SK-N-SH (cell line): ENCODE results near the gene ABCA7.
A peak's percentile ranks its signal among the peaks of the same experiment; 100 is the strongest.

Experiments used
- EP300 ChIP-seq, 2 experiments: IDR thresholded peaks; 2 replicates each; pipeline versions ENCODE4 v1.4.0 to v1.6.1; 2012; ENCODE audit warnings: borderline replicate concordance in 1 of 2, low read depth in 1 of 2, low read length in 1 of 2
- NRF1 ChIP-seq: IDR thresholded peaks from 2 replicates; pipeline ENCODE4 v1.6.1; 2012; ENCODE audit warnings: low read depth, mild to moderate bottlenecking, low read length
- RAD21 ChIP-seq: IDR thresholded peaks from 2 replicates; pipeline ENCODE4 v1.6.1; 2012; ENCODE audit warnings: mild to moderate bottlenecking, low read length
- RXRA ChIP-seq: IDR thresholded peaks from 2 replicates; pipeline ENCODE4 v1.4.0; 2012; ENCODE audit warnings: low read depth, mild to moderate bottlenecking, borderline replicate concordance
- SIN3A ChIP-seq: IDR thresholded peaks from 2 replicates; pipeline ENCODE4 v1.6.1; 2012; ENCODE audit warnings: low read depth, mild to moderate bottlenecking, low read length, moderate library complexity, borderline replicate concordance
- YY1 ChIP-seq: IDR thresholded peaks from 2 replicates; pipeline ENCODE4 v1.4.0; 2012; ENCODE audit warnings: low read depth, mild to moderate bottlenecking
- TF ChIP-seq, protein P1 (sequence below): fragments of 200-600 bp; sonication (generic); IDR thresholded peaks from 2 replicates; pipeline ENCODE4 v1.6.1; 2017; ENCODE audit warnings: antibody characterized with exemption, mild to moderate bottlenecking, moderate library complexity

- TF ChIP-seq, protein P1, sequence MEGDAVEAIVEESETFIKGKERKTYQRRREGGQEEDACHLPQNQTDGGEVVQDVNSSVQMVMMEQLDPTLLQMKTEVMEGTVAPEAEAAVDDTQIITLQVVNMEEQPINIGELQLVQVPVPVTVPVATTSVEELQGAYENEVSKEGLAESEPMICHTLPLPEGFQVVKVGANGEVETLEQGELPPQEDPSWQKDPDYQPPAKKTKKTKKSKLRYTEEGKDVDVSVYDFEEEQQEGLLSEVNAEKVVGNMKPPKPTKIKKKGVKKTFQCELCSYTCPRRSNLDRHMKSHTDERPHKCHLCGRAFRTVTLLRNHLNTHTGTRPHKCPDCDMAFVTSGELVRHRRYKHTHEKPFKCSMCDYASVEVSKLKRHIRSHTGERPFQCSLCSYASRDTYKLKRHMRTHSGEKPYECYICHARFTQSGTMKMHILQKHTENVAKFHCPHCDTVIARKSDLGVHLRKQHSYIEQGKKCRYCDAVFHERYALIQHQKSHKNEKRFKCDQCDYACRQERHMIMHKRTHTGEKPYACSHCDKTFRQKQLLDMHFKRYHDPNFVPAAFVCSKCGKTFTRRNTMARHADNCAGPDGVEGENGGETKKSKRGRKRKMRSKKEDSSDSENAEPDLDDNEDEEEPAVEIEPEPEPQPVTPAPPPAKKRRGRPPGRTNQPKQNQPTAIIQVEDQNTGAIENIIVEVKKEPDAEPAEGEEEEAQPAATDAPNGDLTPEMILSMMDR = peak; percentile 32
- TF ChIP-seq SIN3A (no peak), YY1 (no peak), RAD21 (no peak), EP300 (IDR thresholded peaks at IDR 0.05; ENCODE audit: borderline replicate concordance in 1 of 2, low read depth in 1 of 2, low read length in 1 of 2) (no peak), RXRA (no peak), NRF1 (no peak)
Measured at GRCh38 chr19:1081301-1082164, 41.6 kb downstream of the ABCA7 start.
